GM19463 (cell line): Measurements from ENCODE around the gene LTF.

Experiments
- ATAC-seq: cut with Tn5 transposase; IDR thresholded peaks from one replicate; pipeline ENCODE4 v1.9.1; 2021; ENCODE audit warnings: mild to moderate bottlenecking, moderate library complexity; ENCODE audit not compliant: unreplicated experiment

LTF gene

GRCh38 chr3:46491089-46492070, 26.7 kb upstream of the LTF start:
- no peak for ATAC-seq

- no peak for ATAC-seq
Measured at GRCh38 chr3:46490338-46491084, 25.8 kb upstream of the LTF start.

DNA sequence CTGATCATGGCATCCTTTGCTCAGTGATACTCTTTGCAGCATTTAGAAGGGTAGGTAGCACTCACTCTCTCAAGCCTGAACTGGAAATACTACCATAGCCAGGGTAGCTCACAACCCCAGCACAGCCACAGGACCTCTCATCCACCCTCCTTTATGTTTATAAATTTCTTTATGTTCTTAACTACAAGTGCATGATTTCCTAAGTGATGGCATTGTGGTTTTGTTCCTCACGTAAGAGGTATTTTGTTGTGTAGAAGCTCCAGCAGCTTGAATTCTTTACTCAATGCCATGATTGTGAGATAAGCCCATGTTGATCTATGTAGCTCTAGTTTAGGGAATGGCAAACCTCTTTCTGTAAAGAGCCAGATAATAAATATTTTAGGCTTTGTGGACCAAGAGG, 25.2 kb upstream of the LTF start:
- ATAC-seq: no peak

- no peak for ATAC-seq
Measured at GRCh38 chr3:46489381-46489780, 24.7 kb upstream of the LTF start.

DNA sequence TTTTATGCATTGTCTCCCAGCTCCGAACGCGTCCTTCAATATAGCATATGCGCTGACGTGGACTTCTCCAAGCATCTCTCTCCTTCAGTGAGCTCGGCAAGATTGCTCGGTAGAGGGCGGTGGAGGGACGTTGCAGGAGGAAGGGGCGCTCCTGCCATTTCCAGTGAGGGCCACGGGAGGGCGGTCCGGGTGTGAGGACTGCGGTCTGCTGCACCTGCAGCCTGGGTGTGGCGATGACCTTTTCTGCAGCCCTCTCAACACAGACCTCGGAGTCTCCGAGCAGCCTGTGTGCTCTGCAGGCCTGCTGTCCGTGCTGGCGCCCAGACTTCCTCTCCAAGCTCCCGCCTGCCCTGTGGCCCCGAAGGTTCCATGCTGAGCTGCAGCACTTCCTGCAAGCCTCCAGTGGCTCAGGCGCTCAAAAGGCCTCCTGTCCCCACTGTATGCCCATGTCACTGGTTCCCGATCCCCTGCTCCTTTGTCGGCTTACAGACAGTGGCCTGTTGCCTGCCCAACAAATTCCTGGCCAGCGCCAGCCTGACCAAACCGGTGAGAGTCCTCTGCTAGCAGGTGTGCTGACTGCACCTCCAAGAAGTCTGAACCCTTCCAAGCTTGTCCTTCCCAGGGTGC, 24.1 kb upstream of the LTF start:
- ATAC-seq: peak; percentile 95

DNA sequence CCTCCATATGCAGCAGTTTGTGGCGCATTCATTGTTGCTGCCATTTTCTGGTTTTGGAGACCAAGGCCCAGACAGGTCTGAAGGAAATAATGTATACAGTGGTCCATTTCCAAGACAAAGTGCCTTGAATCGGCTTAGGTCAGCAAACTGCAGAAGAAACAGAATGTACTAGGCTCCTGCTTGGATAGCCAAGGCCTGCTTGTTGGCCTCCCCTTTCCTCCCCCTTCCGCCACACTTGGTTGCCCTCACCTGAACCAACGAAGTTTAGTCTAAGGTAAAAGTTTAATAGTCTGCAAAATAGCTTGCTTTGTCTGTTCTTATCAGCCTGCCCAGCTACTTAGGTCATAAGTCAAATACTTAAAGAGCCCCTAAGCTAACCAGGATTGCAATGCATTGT, 21.1 kb upstream of the LTF start:
- no peak for ATAC-seq

DNA sequence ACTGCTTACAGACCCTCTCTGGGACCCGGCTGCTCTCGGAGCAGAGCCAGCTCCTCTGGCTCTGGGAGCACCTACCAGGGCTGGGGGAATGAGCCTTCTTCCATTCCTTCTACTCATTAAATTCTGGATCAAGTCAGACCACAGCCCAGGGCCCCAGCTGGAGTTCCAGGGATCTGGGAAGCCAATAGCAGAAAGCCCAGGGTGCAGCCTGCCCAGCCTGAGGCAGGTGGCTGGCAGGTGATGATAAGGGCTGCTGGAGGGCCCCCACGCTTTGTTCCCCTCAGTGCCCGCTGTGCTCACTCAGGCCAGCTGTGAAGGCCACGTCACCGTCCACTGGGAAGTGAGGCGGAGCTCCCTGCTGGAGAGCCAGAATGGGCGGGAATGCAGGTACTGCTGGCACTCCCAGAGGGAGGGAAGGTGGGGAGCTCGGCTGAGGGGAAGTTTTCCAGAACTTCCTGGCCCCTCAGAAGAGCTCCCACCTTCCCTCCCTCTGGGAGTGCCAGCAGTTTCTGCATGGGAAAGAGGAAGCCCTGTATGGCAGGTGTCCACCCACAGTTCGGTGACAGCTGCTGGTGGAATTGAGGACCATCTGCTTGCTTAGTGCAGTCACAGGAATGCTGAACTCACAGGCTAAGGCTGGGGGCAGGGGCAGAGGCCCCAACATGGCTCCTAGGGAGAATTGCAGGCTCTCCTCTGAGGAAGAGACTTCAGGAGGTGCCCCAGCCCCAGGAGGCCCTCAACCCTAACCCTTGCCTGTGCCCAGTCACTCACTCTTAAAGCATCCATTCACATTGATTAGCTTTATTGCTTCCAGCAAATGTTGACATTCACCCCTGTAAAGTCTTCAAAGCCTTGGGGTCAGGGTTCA, 20.4 kb upstream of the LTF start:
- no peak for ATAC-seq

- ATAC-seq: no peak
Measured at GRCh38 chr3:46484388-46484787, 19.7 kb upstream of the LTF start.

DNA sequence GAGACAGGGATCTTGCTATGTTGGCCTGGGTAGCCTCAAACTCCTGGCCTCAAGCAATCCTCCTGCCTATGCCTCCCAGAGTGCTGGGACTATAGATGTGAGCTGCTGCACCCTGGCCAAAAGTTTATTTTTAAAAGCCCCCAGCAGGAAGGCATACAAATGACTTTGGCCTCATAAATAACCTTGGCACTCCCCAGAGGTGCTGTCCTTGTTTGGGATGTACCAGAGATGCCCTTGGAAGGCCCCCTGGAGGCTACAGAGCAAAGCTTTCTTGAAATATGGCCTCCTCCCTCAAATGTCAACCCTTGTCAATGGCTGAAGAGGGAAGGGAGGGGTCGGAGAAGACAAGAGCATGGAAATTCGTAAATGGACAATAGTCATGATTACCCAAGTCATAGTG, 19.1 kb upstream of the LTF start:
- no peak for ATAC-seq

- ATAC-seq: no peak
Measured at GRCh38 chr3:46482632-46483350, 18.1 kb upstream of the LTF start.

DNA sequence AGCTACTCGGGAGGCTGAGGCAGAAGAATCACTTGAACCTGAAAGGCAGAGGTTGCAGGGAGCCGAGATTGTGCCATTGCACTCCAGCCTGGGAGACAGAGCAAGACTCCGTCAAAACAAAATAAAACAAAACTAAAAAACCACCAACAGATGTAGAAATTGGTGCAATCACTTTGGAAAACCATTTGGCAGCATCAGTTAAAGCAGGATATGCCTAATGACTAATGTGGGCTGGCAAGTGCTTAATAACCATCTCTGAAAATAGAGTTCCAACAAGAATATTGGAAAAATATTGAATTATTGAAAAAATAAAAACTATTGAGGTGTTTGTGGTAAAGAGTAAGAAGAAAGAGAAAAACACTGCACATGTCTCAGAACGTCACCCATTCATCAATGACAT, 16.9 kb upstream of the LTF start:
- ATAC-seq: no peak

DNA sequence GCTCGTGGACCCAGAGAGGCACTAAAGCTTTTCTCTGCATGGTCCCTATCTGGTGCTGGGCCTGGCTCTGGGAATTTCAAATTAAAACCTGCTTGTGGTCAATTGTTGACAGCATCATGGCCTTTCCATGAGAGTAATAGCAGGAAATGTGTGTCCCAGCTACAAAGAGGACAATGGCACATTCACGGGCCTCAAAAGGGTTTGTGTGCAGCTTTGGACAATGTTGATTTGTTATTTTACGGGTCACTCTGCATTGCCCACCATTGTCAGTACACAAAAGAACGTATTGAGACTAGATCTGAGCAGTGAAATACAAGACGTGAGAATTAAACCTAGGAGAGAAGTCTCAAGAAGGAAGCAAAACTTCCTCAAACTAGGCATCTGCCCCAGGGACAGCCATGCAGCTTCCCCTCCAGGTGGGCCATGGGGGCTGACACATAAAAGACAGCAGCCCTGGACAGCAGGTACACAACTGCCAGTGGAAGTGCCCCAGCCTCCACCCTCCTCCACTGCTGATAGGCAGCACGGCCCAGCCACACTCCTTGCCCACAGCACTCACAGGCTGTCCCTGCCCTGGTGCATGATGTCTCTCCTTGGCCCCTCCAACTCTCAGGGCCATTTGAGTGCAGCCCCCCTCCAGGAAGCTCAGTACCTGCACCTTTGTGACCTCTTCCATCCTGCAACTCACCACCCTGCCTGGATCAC, 15.9 kb upstream of the LTF start:
- ATAC-seq: no peak

GRCh38 chr3:46479696-46480095, 15.0 kb upstream of the LTF start:
- ATAC-seq: no peak

DNA sequence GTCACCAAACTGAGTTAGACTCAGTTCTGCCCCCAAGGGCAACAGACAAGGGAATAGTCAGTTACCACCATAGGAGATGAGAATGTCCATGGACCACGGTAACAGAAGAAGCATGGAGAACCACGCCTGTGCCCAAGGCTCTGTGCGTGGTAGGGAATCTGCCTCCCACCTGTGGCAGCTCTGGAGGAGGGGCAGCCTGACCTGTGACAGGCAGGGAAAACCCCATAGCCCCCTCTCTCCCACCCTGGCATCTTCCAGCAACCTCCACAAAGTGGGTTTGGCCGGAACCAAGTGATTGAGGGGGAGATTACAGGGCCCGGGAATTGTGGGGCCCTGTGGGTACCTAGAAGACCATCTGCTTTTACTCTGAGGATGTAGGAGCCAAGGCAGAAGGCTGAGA, 14.3 kb upstream of the LTF start:
- no peak for ATAC-seq

DNA sequence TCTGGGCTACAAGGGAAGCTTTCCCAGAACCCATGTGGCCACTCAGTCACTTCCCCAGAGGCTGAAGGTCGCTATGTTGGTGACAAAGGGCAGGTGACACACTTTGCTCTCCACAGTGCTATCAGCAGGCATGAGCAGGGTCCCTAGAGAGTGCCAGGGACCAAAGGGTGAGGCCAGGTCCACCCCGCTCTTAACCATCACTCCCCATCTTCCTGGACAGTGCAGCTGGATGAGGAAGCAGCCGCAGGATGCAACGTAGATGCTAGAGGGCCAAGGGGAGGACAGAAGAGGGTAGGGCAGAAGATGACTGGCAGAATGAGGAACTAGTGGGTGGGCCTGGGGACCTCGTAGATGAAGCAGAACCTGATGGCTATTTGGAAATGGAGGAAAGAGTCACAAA, 13.6 kb upstream of the LTF start:
- no peak for ATAC-seq

DNA sequence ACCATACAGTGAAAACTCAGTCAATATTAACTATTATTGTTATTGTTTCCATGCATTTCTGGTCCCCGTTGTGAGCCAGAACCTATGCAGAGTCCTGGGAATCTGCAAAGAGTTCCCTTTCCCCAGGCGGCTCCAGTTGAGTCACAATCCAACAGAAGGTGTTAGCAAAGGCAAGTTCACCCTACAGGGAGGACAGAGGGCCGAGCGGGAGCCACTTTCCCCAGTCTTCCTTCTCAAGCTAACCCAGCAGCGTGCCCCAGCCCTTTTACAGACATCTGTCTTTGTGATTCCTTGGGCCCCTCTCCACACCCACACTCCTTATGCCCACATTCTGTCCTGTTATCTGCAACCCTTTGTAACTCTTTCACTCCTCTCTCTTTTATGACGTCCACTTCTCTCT, 13.1 kb upstream of the LTF start:
- ATAC-seq: no peak

- ATAC-seq: no peak
Measured at GRCh38 chr3:46477145-46477544, 12.4 kb upstream of the LTF start.

GRCh38 chr3:46472736-46473135, 8.0 kb upstream of the LTF start:
- no peak for ATAC-seq

GRCh38 chr3:46471371-46471914, 6.7 kb upstream of the LTF start:
- ATAC-seq: no peak
